Measurements from ENCODE around the gene ZNF407.

The ZNF407 gene

GRCh38 chr18:74914052-74914591 lies 316.5 kb downstream of the ZNF407 start:
- TF ChIP-seq, protein P1, sequence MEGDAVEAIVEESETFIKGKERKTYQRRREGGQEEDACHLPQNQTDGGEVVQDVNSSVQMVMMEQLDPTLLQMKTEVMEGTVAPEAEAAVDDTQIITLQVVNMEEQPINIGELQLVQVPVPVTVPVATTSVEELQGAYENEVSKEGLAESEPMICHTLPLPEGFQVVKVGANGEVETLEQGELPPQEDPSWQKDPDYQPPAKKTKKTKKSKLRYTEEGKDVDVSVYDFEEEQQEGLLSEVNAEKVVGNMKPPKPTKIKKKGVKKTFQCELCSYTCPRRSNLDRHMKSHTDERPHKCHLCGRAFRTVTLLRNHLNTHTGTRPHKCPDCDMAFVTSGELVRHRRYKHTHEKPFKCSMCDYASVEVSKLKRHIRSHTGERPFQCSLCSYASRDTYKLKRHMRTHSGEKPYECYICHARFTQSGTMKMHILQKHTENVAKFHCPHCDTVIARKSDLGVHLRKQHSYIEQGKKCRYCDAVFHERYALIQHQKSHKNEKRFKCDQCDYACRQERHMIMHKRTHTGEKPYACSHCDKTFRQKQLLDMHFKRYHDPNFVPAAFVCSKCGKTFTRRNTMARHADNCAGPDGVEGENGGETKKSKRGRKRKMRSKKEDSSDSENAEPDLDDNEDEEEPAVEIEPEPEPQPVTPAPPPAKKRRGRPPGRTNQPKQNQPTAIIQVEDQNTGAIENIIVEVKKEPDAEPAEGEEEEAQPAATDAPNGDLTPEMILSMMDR (IDR thresholded peaks at IDR 0.05; ENCODE audit: low read depth, low read length, missing control alignments) = no peak
- no peak for DNase-seq (ENCODE audit: low read depth)
- in situ Hi-C loops (cut with HindIII; ENCODE audit: low sequenced_read_pairs) = no loop called here
- no peak overlapping the region for H3K4me3 ChIP-seq (ENCODE audit: low read depth, low read length)

GRCh38 chr18:74914648-74915047 lies 317.0 kb downstream of the ZNF407 start:
- TF ChIP-seq, protein P1 (IDR thresholded peaks at IDR 0.05; ENCODE audit: low read depth, low read length, missing control alignments) = no peak
- H3K4me3 ChIP-seq (ENCODE audit: low read depth, low read length) = no peak overlapping the region
- in situ Hi-C loops (cut with HindIII; ENCODE audit: low sequenced_read_pairs) = no loop called here
- no peak for DNase-seq (ENCODE audit: low read depth)

DNA sequence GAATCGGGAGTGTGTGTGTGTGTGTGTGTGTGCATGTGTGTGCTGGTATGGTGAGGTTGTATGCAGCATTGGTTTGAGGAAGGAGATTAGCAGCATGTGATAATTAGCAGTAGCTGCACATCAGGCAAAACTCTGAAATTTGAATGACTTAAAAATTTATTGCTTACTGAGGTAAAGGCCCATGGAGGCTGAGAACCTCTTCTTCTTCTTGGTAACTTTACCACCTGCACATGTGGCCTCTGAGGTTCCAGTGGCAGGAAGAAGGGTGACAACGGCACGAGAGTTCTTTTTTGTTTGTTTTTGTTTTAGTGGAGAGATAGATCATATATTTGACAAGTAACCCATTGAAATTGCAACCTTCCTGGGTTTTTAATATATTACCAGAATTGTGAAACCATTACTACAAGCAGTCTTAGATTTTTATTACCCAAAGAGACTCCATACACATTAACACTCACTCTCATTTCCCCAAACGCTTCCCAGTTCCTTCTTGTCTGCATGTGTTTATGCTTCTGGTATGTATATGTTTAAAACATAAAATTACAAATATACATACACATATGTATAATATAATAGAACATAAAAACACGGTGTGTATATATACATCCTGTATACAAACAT lies 319.2 kb downstream of the ZNF407 start:
- no peak overlapping the region for H3K4me3 ChIP-seq (ENCODE audit: low read depth, low read length)
- no peak for DNase-seq (ENCODE audit: low read depth)
- TF ChIP-seq, protein P1 (IDR thresholded peaks at IDR 0.05; ENCODE audit: low read depth, low read length, missing control alignments) = no peak
- in situ Hi-C loops (cut with HindIII; ENCODE audit: low sequenced_read_pairs) = no loop called here

DNA sequence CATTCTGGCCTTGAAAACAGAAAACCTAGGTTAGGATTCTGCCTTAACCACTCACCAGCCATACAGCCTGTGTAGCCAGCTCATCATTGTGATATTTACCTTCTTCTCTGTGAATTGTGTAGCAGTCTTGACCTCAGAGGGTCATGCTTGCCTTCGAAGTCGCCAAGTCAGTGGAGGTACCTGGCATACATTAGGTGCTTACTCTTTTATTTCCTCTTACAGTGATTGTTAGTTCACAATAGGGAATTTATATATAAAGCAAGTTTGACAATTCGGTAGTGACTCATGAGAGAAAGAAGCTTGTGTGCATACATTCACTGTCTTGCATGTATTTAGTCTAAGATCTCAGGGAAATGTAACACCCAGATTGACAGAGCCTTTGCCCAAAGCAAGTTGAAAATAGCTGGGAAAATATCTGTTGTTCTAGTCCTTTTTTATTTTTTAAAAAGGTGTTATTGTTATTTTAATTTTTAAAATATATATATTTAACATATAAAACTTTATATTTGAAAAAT lies 320.7 kb downstream of the ZNF407 start:
- H3K4me3 ChIP-seq (ENCODE audit: low read depth, low read length) = no peak overlapping the region
- in situ Hi-C loops (cut with HindIII; ENCODE audit: low sequenced_read_pairs) = no loop called here
- TF ChIP-seq, protein P1 (IDR thresholded peaks at IDR 0.05; ENCODE audit: low read depth, low read length, missing control alignments) = no peak
- no peak for DNase-seq (ENCODE audit: low read depth)

GRCh38 chr18:74921057-74921820 lies 323.6 kb downstream of the ZNF407 start:
- no peak for DNase-seq (ENCODE audit: low read depth)
- TF ChIP-seq, protein P1 (IDR thresholded peaks at IDR 0.05; ENCODE audit: low read depth, low read length, missing control alignments) = no peak
- H3K4me3 ChIP-seq (ENCODE audit: low read depth, low read length) = no peak overlapping the region
- in situ Hi-C loops (cut with HindIII; ENCODE audit: low sequenced_read_pairs) = no loop called here

GRCh38 chr18:74926051-74926450 lies 328.4 kb downstream of the ZNF407 start:
- in situ Hi-C loops (cut with HindIII; ENCODE audit: low sequenced_read_pairs) = no loop called here
- TF ChIP-seq, protein P1 (IDR thresholded peaks at IDR 0.05; ENCODE audit: low read depth, low read length, missing control alignments) = no peak
- no peak overlapping the region for H3K4me3 ChIP-seq (ENCODE audit: low read depth, low read length)
- no peak for DNase-seq (ENCODE audit: low read depth)
